ENCODE results near the gene ISM2.
"Not testable (repeated sequence)": the region's sequence is repeated elsewhere in the genome, so short reads cannot be mapped to it uniquely, and the experiment has no call there.

Gene ISM2

GRCh38 chr14:77498120-77498979 lies at the start of gene ISM2:
Gene ISM2, minus strand, starts transcription at chr14:77498816. Its CDS starts 23 bp downstream, at chr14:77498793.
- DNase-seq, result peak in 1 of 2 donors; percentile 3

- no peak for DNase-seq
Observed at GRCh38 chr14:77547512-77548180, 49.0 kb upstream of the ISM2 start.

GRCh38 chr14:77545171-77545570 lies 46.6 kb upstream of the ISM2 start:
- DNase-seq, result not testable (repeated sequence)

GRCh38 chr14:77544571-77544970 lies 46.0 kb upstream of the ISM2 start:
- DNase-seq, result no peak

- no peak for DNase-seq
Observed at GRCh38 chr14:77543637-77544334, 45.2 kb upstream of the ISM2 start.

GRCh38 chr14:77543240-77543551 lies 44.6 kb upstream of the ISM2 start:
- DNase-seq, result no peak

GRCh38 chr14:77542421-77543239 lies 44.0 kb upstream of the ISM2 start:
- DNase-seq, result peak in 1 of 2 donors; percentile 8

GRCh38 chr14:77541905-77542304 lies 43.3 kb upstream of the ISM2 start:
- DNase-seq, result no peak

- not testable (repeated sequence) for DNase-seq
Observed at GRCh38 chr14:77536951-77537350, 38.3 kb upstream of the ISM2 start.

- DNase-seq, result no peak
Observed at GRCh38 chr14:77531071-77531470, 32.5 kb upstream of the ISM2 start.

- DNase-seq, result no peak
Observed at GRCh38 chr14:77529963-77530362, 31.3 kb upstream of the ISM2 start.

- no peak for DNase-seq
Observed at GRCh38 chr14:77529213-77529612, 30.6 kb upstream of the ISM2 start.

GRCh38 chr14:77528701-77529100 lies 30.1 kb upstream of the ISM2 start:
- not testable (repeated sequence) for DNase-seq

GRCh38 chr14:77526266-77526665 lies 27.6 kb upstream of the ISM2 start:
- DNase-seq, result no peak

GRCh38 chr14:77524536-77524935 lies 25.9 kb upstream of the ISM2 start:
- no peak for DNase-seq

- no peak for DNase-seq
Observed at GRCh38 chr14:77523109-77523508, 24.5 kb upstream of the ISM2 start.

GRCh38 chr14:77520555-77520954 lies 21.9 kb upstream of the ISM2 start:
- DNase-seq, result no peak

GRCh38 chr14:77516126-77516525 lies 17.5 kb upstream of the ISM2 start:
- no peak for DNase-seq

GRCh38 chr14:77511486-77512162 lies 13.0 kb upstream of the ISM2 start:
- no peak for DNase-seq

- no peak for DNase-seq
Observed at GRCh38 chr14:77509366-77509765, 10.8 kb upstream of the ISM2 start.

- DNase-seq, result no peak
Observed at GRCh38 chr14:77508876-77509275, 10.3 kb upstream of the ISM2 start.

- peak in 1 of 2 donors; percentile 4 for DNase-seq
Observed at GRCh38 chr14:77508249-77508648, 9.6 kb upstream of the ISM2 start.
